ENCODE results near the gene PHRF1.

Gene PHRF1

GRCh38 chr11:539971-540481 lies 36.2 kb upstream of the PHRF1 start:
- DNase-seq = no peak

- DNase-seq = no peak
These were observed 35.5 kb upstream of the PHRF1 start for GRCh38 chr11:540583-541432.

- DNase-seq = no peak
These were observed 34.8 kb upstream of the PHRF1 start for GRCh38 chr11:541433-541885.

- no peak for DNase-seq
These were observed 31.5 kb upstream of the PHRF1 start for GRCh38 chr11:544817-545166.

- no peak for DNase-seq
These were observed 31.1 kb upstream of the PHRF1 start for GRCh38 chr11:545171-545570.

GRCh38 chr11:548700-549603 lies 27.3 kb upstream of the PHRF1 start:
- DNase-seq = no peak

GRCh38 chr11:550021-550745 lies 26.1 kb upstream of the PHRF1 start:
- no peak for DNase-seq

GRCh38 chr11:550746-551085 lies 25.6 kb upstream of the PHRF1 start:
- DNase-seq = no peak

GRCh38 chr11:551131-551530 lies 25.1 kb upstream of the PHRF1 start:
- no peak for DNase-seq

- DNase-seq = no peak
These were observed 24.7 kb upstream of the PHRF1 start for GRCh38 chr11:551596-551995.

GRCh38 chr11:553083-553987 lies 22.9 kb upstream of the PHRF1 start:
- no peak for DNase-seq

GRCh38 chr11:553988-554340 lies 22.3 kb upstream of the PHRF1 start:
- no peak for DNase-seq

- DNase-seq = peak; percentile 80
These were observed 21.6 kb upstream of the PHRF1 start for GRCh38 chr11:554428-555226.

- no peak for DNase-seq
These were observed 21.0 kb upstream of the PHRF1 start for GRCh38 chr11:555227-555779.

- no peak for DNase-seq
These were observed 20.2 kb upstream of the PHRF1 start for GRCh38 chr11:555780-556661.

GRCh38 chr11:556662-557256 lies 19.5 kb upstream of the PHRF1 start:
- no peak for DNase-seq

GRCh38 chr11:557328-558132 lies 18.7 kb upstream of the PHRF1 start:
- no peak for DNase-seq

- no peak for DNase-seq
These were observed 17.8 kb upstream of the PHRF1 start for GRCh38 chr11:558503-558902.
